ENCODE results near the gene BNIP5.

BNIP5 gene

DNA sequence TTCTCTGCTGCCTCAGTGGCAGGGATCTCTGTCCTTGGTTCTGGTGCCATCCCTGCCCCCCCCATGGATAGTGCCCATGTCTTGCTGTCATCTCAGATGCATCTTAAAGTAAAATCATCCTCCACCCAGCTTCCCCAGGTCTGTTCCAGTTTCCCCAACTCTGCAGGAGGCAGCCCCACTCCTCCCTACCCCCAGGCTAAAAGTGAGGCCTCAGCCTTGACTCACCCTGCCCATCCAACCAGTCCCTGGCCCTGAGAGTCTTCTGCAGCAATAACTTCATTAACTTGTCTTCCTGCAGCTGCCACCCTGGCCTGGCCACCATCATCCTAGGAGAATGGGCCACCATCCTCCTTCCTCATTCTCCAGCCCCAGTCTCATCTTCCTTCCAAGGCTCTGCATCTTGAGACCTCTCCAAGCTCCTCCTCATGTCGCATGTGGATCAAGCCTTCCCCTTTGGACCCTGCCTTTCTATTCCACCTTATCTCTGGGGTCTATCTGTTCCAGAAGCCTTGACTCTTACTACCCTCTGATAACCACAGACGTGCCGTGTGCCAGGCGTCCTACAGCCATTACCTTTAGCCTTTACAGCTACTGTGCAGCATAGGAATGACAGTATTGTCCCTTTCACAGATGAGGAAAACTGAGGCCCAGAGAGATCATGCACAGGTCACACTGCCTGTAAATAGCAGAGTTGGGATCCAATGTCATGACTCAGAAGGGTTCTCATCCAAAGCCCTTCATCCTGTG is 68.8 kb downstream of the BNIP5 start:
- no peak for DNase-seq (ENCODE audit: low read depth in 3 of 3)

- DNase-seq (ENCODE audit: low read depth in 3 of 3): no peak
Measured at GRCh38 chr6:36266913-36267644, 69.6 kb downstream of the BNIP5 start.

Data from stimulated activated CD4-positive, alpha-beta T cell treated with anti-CD3 and anti-CD28 coated beads, TNF-alpha, amount 100 ng/mL, for 24 hours (primary cell).